ENCODE measurements around the gene ATP6V1A. TPM values are rescaled to one million over a fixed set of nuclear protein-coding genes. Genes with fewer than 3 reads are reported as not detected.

The ATP6V1A gene
- total and polyA plus RNA-seq, 2 experiments from 2014 or later, result 47.9 to 51.1 TPM

GRCh38 chr3:113743006-113743630, 3.7 kb upstream of the ATP6V1A start:
- Histone ChIP-seq H3F3A (ENCODE audit: insufficient read depth) (peaks cover 19% of the 10 kb centered on the region), H3K4me3 (peak overlapping the region; percentile 99), H3K9ac (peak overlapping the region; percentile 99), H3K9me3 (ENCODE audit: low read depth) (no peaks in the 10 kb centered on the region), H3K9me2 (ENCODE audit: insufficient read depth) (no peaks in the 10 kb centered on the region), H4K20me1 (ENCODE audit: insufficient read depth) (peaks cover 10% of the 10 kb centered on the region; the same call in 1 of the 2 replicates), H3K36me3 (ENCODE audit: low read depth) (no peaks in the 10 kb centered on the region), H3K4me2 (ENCODE audit: unreplicated experiment) (peak overlapping the region; percentile 97), H3K4me1 (ENCODE audit: insufficient read depth) (peaks cover 53% of the 10 kb centered on the region), H3K79me2 (ENCODE audit: insufficient read depth) (peaks cover 89% of the 10 kb centered on the region), H3K27me3 (replicated peaks; ENCODE audit: insufficient read depth) (no peaks in the 10 kb centered on the region), H3K27ac (peak overlapping the region; percentile 100; the same call in 1 of the 2 replicates), H2AFZ (no peak overlapping the region)
- 51% methylated on average over 7 of the region's 7 CpGs for WGBS, 2 experiments (ENCODE audit: low coverage in 1 of 2, low lambda C conversion rate in 2 of 2, missing lambda C conversion rate in 2 of 2)
- in situ Hi-C loops (cut with MboI), result no loop called here
- TF ChIP-seq EZH2 (IDR thresholded peaks at IDR 0.05; ENCODE audit: insufficient read depth, poor library complexity, severe bottlenecking) (no peak), EZH2phosphoT487 (IDR thresholded peaks at IDR 0.05; ENCODE audit: insufficient read depth, low read depth) (no peak)
- DNase-seq, result no peak

- peaks cover 89% of the 10 kb centered on the region for H3K79me2 ChIP-seq (ENCODE audit: insufficient read depth)
- H3K9me3 ChIP-seq (ENCODE audit: low read depth), result no peaks in the 10 kb centered on the region
- H3K4me1 ChIP-seq (ENCODE audit: insufficient read depth), result peaks cover 47% of the 10 kb centered on the region
- H4K20me1 ChIP-seq (ENCODE audit: insufficient read depth), result peaks cover 5% of the 10 kb centered on the region; the same call in 1 of the 2 replicates
- H3K4me2 ChIP-seq (ENCODE audit: unreplicated experiment), result peak overlapping the region; percentile 97
- H3F3A ChIP-seq (ENCODE audit: insufficient read depth), result peaks cover 13% of the 10 kb centered on the region
- no peaks in the 10 kb centered on the region for H3K9me2 ChIP-seq (ENCODE audit: insufficient read depth)
- in situ Hi-C loops (cut with MboI), result no loop called here
- H2AFZ ChIP-seq, result peak overlapping the region; percentile 86
- peak overlapping the region; percentile 99 for H3K4me3 ChIP-seq
- TF ChIP-seq EZH2 (IDR thresholded peaks at IDR 0.05; ENCODE audit: insufficient read depth, poor library complexity, severe bottlenecking) (no peak), EZH2phosphoT487 (IDR thresholded peaks at IDR 0.05; ENCODE audit: insufficient read depth, low read depth) (no peak)
- DNase-seq, result peak; percentile 96
- no peaks in the 10 kb centered on the region for H3K27me3 ChIP-seq (replicated peaks; ENCODE audit: insufficient read depth)
- peak overlapping the region; percentile 100 for H3K27ac ChIP-seq
- H3K9ac ChIP-seq, result peak overlapping the region; percentile 99
- H3K36me3 ChIP-seq (ENCODE audit: low read depth), result no peaks in the 10 kb centered on the region
- 1% methylated on average over 35 of the region's 35 CpGs for WGBS, 2 experiments (ENCODE audit: low coverage in 1 of 2, low lambda C conversion rate in 2 of 2, missing lambda C conversion rate in 2 of 2)
Measured at GRCh38 chr3:113744941-113745755, 1.7 kb upstream of the ATP6V1A start.

- H3K27me3 ChIP-seq (replicated peaks; ENCODE audit: insufficient read depth), result no peaks in the 10 kb centered on the region
- peak within 1 kb of the TSS; percentile 99 for H3K4me3 ChIP-seq
- WGBS, 2 experiments (ENCODE audit: low coverage in 1 of 2, low lambda C conversion rate in 2 of 2, missing lambda C conversion rate in 2 of 2), result 1 to 2% methylated on average over 48 to 71 of the region's 72 CpGs
- in situ Hi-C loops (cut with MboI), result no loop called here
- peak within 1 kb of the TSS; percentile 86 for H2AFZ ChIP-seq
- no peaks in the 10 kb centered on the region for H3K9me2 ChIP-seq (ENCODE audit: insufficient read depth)
- peak within 1 kb of the TSS; percentile 97 for H3K4me2 ChIP-seq (ENCODE audit: unreplicated experiment)
- peak within 1 kb of the TSS; percentile 100 for H3K27ac ChIP-seq
- peak; percentile 94 for DNase-seq
- peak within 1 kb of the TSS; percentile 99 for H3K9ac ChIP-seq
- H3K79me2 ChIP-seq (ENCODE audit: insufficient read depth), result peaks cover 89% of the 10 kb centered on the region
- H3K4me1 ChIP-seq (ENCODE audit: insufficient read depth), result peaks cover 42% of the 10 kb centered on the region
- H3K36me3 ChIP-seq (ENCODE audit: low read depth), result no peaks in the 10 kb centered on the region
- H3F3A ChIP-seq (ENCODE audit: insufficient read depth), result peaks cover 13% of the 10 kb centered on the region
- no peaks in the 10 kb centered on the region for H3K9me3 ChIP-seq (ENCODE audit: low read depth)
- H4K20me1 ChIP-seq (ENCODE audit: insufficient read depth), result peaks cover 5% of the 10 kb centered on the region; the same call in 1 of the 2 replicates
- no peak for TF ChIP-seq EZH2 (IDR thresholded peaks at IDR 0.05; ENCODE audit: insufficient read depth, poor library complexity, severe bottlenecking)
Measured at GRCh38 chr3:113745756-113746547, 883 bp upstream of the ATP6V1A start, which contains the start of gene NAA50. Gene NAA50 (minus strand): TSS chr3:113746249. CDS start chr3:113745949, 300 bp downstream.

All from GM23248 (cell line).